Keratinocyte (primary cell): ENCODE results near the gene NLK. TPM values are rescaled to one million over a fixed set of nuclear protein-coding genes. Genes with fewer than 3 reads are reported as not detected.
"Not testable (repeated sequence)": the region's sequence is repeated elsewhere in the genome, so short reads cannot be mapped to it uniquely, and the experiment has no call there.

Experiments
- DNase-seq: peaks from one replicate; pipeline ENCODE4 v3.0.0-alpha.2; 2011; ENCODE audit warnings: low read depth, missing footprints, low spot score
- FAIRE-seq: peaks from 2 replicates; lab custom pipeline; 2011; peaks lifted over from hg19 to GRCh38; lab: Jason Lieb, UNC
- H2AFZ ChIP-seq: 2 replicates; pipeline ENCODE4 v1.6.0; 2012; ENCODE audit warnings: low read length, control low read depth, inconsistent platforms; ENCODE audit not compliant: control insufficient read depth
- H3K27ac ChIP-seq: 2 replicates; pipeline ENCODE4 v1.5.1; 2011; ENCODE audit warnings: low read length; ENCODE audit not compliant: control insufficient read depth, insufficient read depth
- H3K27me3 ChIP-seq: 3 replicates; pipeline ENCODE4 v1.6.0; 2011; ENCODE audit warnings: low read length; ENCODE audit not compliant: control insufficient read depth, insufficient read depth; ENCODE audit errors: extremely low read depth
- H3K36me3 ChIP-seq, 2 experiments: 2 replicates in 1 of 2; 3 replicates in 1 of 2; pipeline ENCODE4 v1.5.1; 2011; ENCODE audit warnings: low read length in 2 of 2, mild to moderate bottlenecking in 1 of 2; ENCODE audit not compliant: control insufficient read depth in 2 of 2, insufficient read depth in 2 of 2; ENCODE audit errors: extremely low read depth in 1 of 2
- H3K4me1 ChIP-seq: 3 replicates; pipeline ENCODE4 v1.5.1; 2011; ENCODE audit warnings: low read length; ENCODE audit not compliant: control insufficient read depth, insufficient read depth; ENCODE audit errors: extremely low read depth
- H3K4me2 ChIP-seq: 3 replicates; pipeline ENCODE4 v1.6.0; 2011; ENCODE audit warnings: low read depth, low read length; ENCODE audit not compliant: control insufficient read depth, insufficient read depth; ENCODE audit errors: extremely low read depth
- H3K4me3 ChIP-seq, 3 experiments: fragments of 200-600 bp in 1 of 3; sonication (generic) in 1 of 3; 2 replicates in 2 of 3; 3 replicates in 1 of 3; pipeline ENCODE4 v1.5.1; 2011 to 2016; ENCODE audit warnings: low read length in 3 of 3, mild to moderate bottlenecking in 3 of 3, control low read depth in 2 of 3, inconsistent platforms in 1 of 3, low read depth in 1 of 3, mixed read lengths in 1 of 3, mixed run types in 1 of 3, moderate library complexity in 1 of 3; ENCODE audit not compliant: control insufficient read depth in 2 of 3, insufficient read depth in 2 of 3; ENCODE audit errors: extremely low read depth in 1 of 3
- H3K79me2 ChIP-seq: 2 replicates; pipeline ENCODE4 v1.6.0; 2012; ENCODE audit warnings: low read length; ENCODE audit not compliant: control insufficient read depth, insufficient read depth
- H3K9ac ChIP-seq: 3 replicates; pipeline ENCODE4 v1.6.0; 2011; ENCODE audit warnings: low read length; ENCODE audit not compliant: control insufficient read depth, insufficient read depth; ENCODE audit errors: extremely low read depth
- H3K9me1 ChIP-seq: 3 replicates; pipeline ENCODE4 v1.6.0; 2011; ENCODE audit warnings: low read length; ENCODE audit not compliant: control insufficient read depth, insufficient read depth; ENCODE audit errors: extremely low read depth
- H3K9me3 ChIP-seq: 2 replicates; pipeline ENCODE4 v1.5.1; 2012; ENCODE audit warnings: low read depth, low read length; ENCODE audit not compliant: control insufficient read depth
- H4K20me1 ChIP-seq: 3 replicates; pipeline ENCODE4 v1.6.0; 2011; ENCODE audit warnings: low read length; ENCODE audit not compliant: control insufficient read depth, insufficient read depth; ENCODE audit errors: extremely low read depth
- CTCF ChIP-seq, 3 experiments: IDR thresholded peaks in 1 of 3; conservative IDR thresholded peaks in 1 of 3; optimal IDR thresholded peaks in 1 of 3; 2 replicates in 2 of 3; 3 replicates in 1 of 3; pipeline versions ENCODE3 to v1.5.1; 2011; ENCODE audit warnings: low read length in 3 of 3, mild to moderate bottlenecking in 3 of 3, moderate library complexity in 2 of 3, control low read depth in 1 of 3, inconsistent platforms in 1 of 3; ENCODE audit not compliant: insufficient read depth in 2 of 3; ENCODE audit errors: extremely low read depth in 1 of 3
- EZH2 ChIP-seq: IDR thresholded peaks from one replicate; pipeline ENCODE4 v1.6.1; 2012; ENCODE audit warnings: inconsistent platforms, mild to moderate bottlenecking, low read length, moderate library complexity
- dilution Hi-C: fragments of 300-500 bp; cut with MboI; formaldehyde crosslinking; loops from one replicate; pipeline ENCODE4 v1.7.0; 2020; ENCODE audit warnings: low sequenced_read_pairs; ENCODE audit not compliant: extremely low pct_ligation_motif_present
- polyA plus RNA-seq, 5 experiments: library from polyadenylated mRNA; depleted of rRNA in 3 of 5; stranded (reverse) in 3 of 5; stranded (forward) in 1 of 5; unstranded in 1 of 5; fragments of >200 nt; gene quantifications; 1 replicate in 1 of 5; 2 replicates in 3 of 5; 3 replicates in 1 of 5; pipeline versions ENCODE4 v1.2.1 to v1.2.3, GENCODE V29; 2011 to 2012; ENCODE audit warnings: missing spikeins in 2 of 5, low read depth in 1 of 5, low replicate concordance in 1 of 5

The NLK gene
- polyA plus RNA-seq, 1 donor (not counting 4 experiments of a cell fraction or from before 2014, with no cell fraction given) = 20.9 TPM

- no peaks in the 10 kb centered on the region for H4K20me1 ChIP-seq
- no peak overlapping the region for H2AFZ ChIP-seq
- H3K4me3 ChIP-seq = no peak overlapping the region
- H3K4me2 ChIP-seq = no peak overlapping the region
- no peak for FAIRE-seq
- DNase-seq = no peak
- peaks cover 0 to 2% of the 10 kb centered on the region in 2 experiments for H3K36me3 ChIP-seq
- no peaks in the 10 kb centered on the region for H3K9me3 ChIP-seq
- TF ChIP-seq CTCF (optimal IDR thresholded peaks at IDR 0.05 in 1 of 3, IDR thresholded peaks at IDR 0.05 in 1 of 3, conservative IDR thresholded peaks at IDR 0.05 in 1 of 3; ENCODE audit: extremely low read depth in 1 of 3, insufficient read depth in 2 of 3, low read length in 3 of 3) = no peak
- no peak for TF ChIP-seq EZH2
- no peaks in the 10 kb centered on the region for H3K27me3 ChIP-seq
- H3K79me2 ChIP-seq = no peaks in the 10 kb centered on the region
- dilution Hi-C loops = no loop called here
- H3K27ac ChIP-seq = no peak overlapping the region
- no peaks in the 10 kb centered on the region for H3K9me1 ChIP-seq
- H3K9ac ChIP-seq = no peak overlapping the region
- H3K4me1 ChIP-seq = no peaks in the 10 kb centered on the region
These were observed 108.5 kb downstream of the NLK start for GRCh38 chr17:28151001-28151400.

- Histone ChIP-seq H3K27ac (no peak overlapping the region), H3K36me3 (peaks cover 0 to 2% of the 10 kb centered on the region in 2 experiments), H3K9me1 (no peaks in the 10 kb centered on the region), H3K9me3 (no peaks in the 10 kb centered on the region), H4K20me1 (no peaks in the 10 kb centered on the region), H3K27me3 (no peaks in the 10 kb centered on the region), H3K9ac (no peak overlapping the region), H3K79me2 (no peaks in the 10 kb centered on the region), H3K4me2 (no peak overlapping the region), H2AFZ (no peak overlapping the region), H3K4me1 (no peaks in the 10 kb centered on the region), H3K4me3 (no peak overlapping the region)
- no peak for FAIRE-seq
- no peak for DNase-seq
- dilution Hi-C loops = no loop called here
- TF ChIP-seq EZH2 (no peak), CTCF (optimal IDR thresholded peaks at IDR 0.05 in 1 of 3, IDR thresholded peaks at IDR 0.05 in 1 of 3, conservative IDR thresholded peaks at IDR 0.05 in 1 of 3; ENCODE audit: extremely low read depth in 1 of 3, insufficient read depth in 2 of 3, low read length in 3 of 3) (no peak)
These were observed 111.7 kb downstream of the NLK start for GRCh38 chr17:28154214-28154613.

GRCh38 chr17:28155405-28155804 is 112.9 kb downstream of the NLK start:
- FAIRE-seq, dilution Hi-C loops, H3K27me3 ChIP-seq, H3K36me3 ChIP-seq, H4K20me1 ChIP-seq, H2AFZ ChIP-seq, H3K4me2 ChIP-seq, H3K4me3 ChIP-seq, DNase-seq, H3K4me1 ChIP-seq, H3K27ac ChIP-seq, H3K9me1 ChIP-seq, H3K79me2 ChIP-seq, H3K9me3 ChIP-seq, H3K9ac ChIP-seq: not testable (repeated sequence)
